HG03280 (cell line): ENCODE results near the gene MIS18A.

Source experiments
- ATAC-seq: cut with Tn5 transposase; IDR thresholded peaks from one replicate; pipeline ENCODE4 v1.9.1; 2021; ENCODE audit warnings: mild to moderate bottlenecking, moderate library complexity; ENCODE audit not compliant: unreplicated experiment

MIS18A gene

GRCh38 chr21:32256873-32257620 is 21.8 kb downstream of the MIS18A start:
- no peak for ATAC-seq

- no peak for ATAC-seq
Observed at GRCh38 chr21:32256251-32256650, 22.6 kb downstream of the MIS18A start.

GRCh38 chr21:32253215-32253641 is 25.6 kb downstream of the MIS18A start:
- ATAC-seq, result no peak

GRCh38 chr21:32252136-32252535 is 26.7 kb downstream of the MIS18A start:
- ATAC-seq, result no peak

GRCh38 chr21:32249511-32250280 is 29.2 kb downstream of the MIS18A start:
- ATAC-seq, result no peak

GRCh38 chr21:32248571-32249461 is 30.0 kb downstream of the MIS18A start:
- ATAC-seq, result no peak

- ATAC-seq, result no peak
Observed at GRCh38 chr21:32246571-32247140, 32.2 kb downstream of the MIS18A start.

GRCh38 chr21:32245971-32246370 is 32.9 kb downstream of the MIS18A start:
- no peak for ATAC-seq

- no peak for ATAC-seq
Observed at GRCh38 chr21:32240851-32241687, 37.8 kb downstream of the MIS18A start.

- ATAC-seq, result no peak
Observed at GRCh38 chr21:32239551-32239950, 39.3 kb downstream of the MIS18A start.

- ATAC-seq, result no peak
Observed at GRCh38 chr21:32238063-32238462, 40.8 kb downstream of the MIS18A start.

- ATAC-seq, result no peak
Observed at GRCh38 chr21:32237021-32237420, 41.8 kb downstream of the MIS18A start.

GRCh38 chr21:32233722-32234301 is 45.0 kb downstream of the MIS18A start:
- no peak for ATAC-seq

- no peak for ATAC-seq
Observed at GRCh38 chr21:32233055-32233546, 45.7 kb downstream of the MIS18A start.

- ATAC-seq, result no peak
Observed at GRCh38 chr21:32226444-32226843, 52.4 kb downstream of the MIS18A start.
